GM12874 (cell line): ENCODE data around the gene ITPKB.

Source experiments
- CTCF ChIP-seq: IDR thresholded peaks from 2 replicates; pipeline ENCODE4 v1.5.1; 2011; ENCODE audit warnings: low read depth, mild to moderate bottlenecking, control low read depth, low read length, moderate library complexity; ENCODE audit not compliant: insufficient read depth

The ITPKB gene

GRCh38 chr1:226738421-226738994, 574 bp downstream of the ITPKB start:
- TF ChIP-seq CTCF: 0 out of 2 replicates have a peak, but pooled peaks have one; percentile 17

GRCh38 chr1:226737819-226738420, 1.2 kb downstream of the ITPKB start:
- TF ChIP-seq CTCF: no peak

GRCh38 chr1:226736908-226737818, 1.9 kb downstream of the ITPKB start:
- TF ChIP-seq CTCF: peak; percentile 34; the same call in 1 of the 2 replicates

- no peak for TF ChIP-seq CTCF
Observed at GRCh38 chr1:226736001-226736907, 2.8 kb downstream of the ITPKB start.

GRCh38 chr1:226735576-226735975, 3.5 kb downstream of the ITPKB start:
- no peak for TF ChIP-seq CTCF

GRCh38 chr1:226734611-226735153, 4.4 kb downstream of the ITPKB start:
- TF ChIP-seq CTCF: no peak
